GM13976 (cell line): ENCODE results near the gene NR4A3.

Experiments used
- DNase-seq: peaks from one replicate; pipeline ENCODE4 v3.0.0; 2012; ENCODE audit warnings: low spot score
- in situ Hi-C: fragments of 300-500 bp; cut with MboI; formaldehyde crosslinking; loops from one replicate; pipeline ENCODE4 v1.12.0; 2022; ENCODE audit warnings: low sequenced_read_pairs, mixed read lengths, inconsistent platforms; ENCODE audit not compliant: unreplicated experiment
- TF ChIP-seq, protein P1 (sequence below): IDR thresholded peaks from 2 replicates; pipeline ENCODE4 v1.5.1; 2012; ENCODE audit warnings: borderline replicate concordance, mild to moderate bottlenecking; ENCODE audit not compliant: insufficient read depth; ENCODE audit errors: extremely low read depth, missing control alignments, control extremely low read depth

NR4A3 gene

DNA sequence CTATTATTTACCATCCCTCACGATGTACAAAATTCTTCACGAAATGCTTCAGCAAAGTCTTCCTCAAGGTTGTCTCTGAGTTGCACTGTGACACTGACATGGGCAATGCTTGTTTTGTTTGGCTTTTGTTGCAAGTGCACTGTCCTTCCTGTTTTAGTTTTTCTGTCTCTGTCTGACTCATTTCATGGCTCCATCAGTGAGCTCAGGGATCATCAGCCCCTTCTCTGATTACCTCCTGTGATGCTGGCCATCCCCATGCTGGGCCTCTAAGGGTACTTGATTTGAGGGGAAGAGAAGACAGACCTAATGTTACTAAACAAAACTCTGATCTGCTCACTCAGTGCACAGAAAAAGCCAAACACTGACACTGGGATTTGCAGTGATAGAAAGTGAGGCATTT lies 47.2 kb downstream of the NR4A3 start:
- TF ChIP-seq, protein P1, sequence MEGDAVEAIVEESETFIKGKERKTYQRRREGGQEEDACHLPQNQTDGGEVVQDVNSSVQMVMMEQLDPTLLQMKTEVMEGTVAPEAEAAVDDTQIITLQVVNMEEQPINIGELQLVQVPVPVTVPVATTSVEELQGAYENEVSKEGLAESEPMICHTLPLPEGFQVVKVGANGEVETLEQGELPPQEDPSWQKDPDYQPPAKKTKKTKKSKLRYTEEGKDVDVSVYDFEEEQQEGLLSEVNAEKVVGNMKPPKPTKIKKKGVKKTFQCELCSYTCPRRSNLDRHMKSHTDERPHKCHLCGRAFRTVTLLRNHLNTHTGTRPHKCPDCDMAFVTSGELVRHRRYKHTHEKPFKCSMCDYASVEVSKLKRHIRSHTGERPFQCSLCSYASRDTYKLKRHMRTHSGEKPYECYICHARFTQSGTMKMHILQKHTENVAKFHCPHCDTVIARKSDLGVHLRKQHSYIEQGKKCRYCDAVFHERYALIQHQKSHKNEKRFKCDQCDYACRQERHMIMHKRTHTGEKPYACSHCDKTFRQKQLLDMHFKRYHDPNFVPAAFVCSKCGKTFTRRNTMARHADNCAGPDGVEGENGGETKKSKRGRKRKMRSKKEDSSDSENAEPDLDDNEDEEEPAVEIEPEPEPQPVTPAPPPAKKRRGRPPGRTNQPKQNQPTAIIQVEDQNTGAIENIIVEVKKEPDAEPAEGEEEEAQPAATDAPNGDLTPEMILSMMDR: no peak
- peak; percentile 13 for DNase-seq
- in situ Hi-C loops: no loop called here

DNA sequence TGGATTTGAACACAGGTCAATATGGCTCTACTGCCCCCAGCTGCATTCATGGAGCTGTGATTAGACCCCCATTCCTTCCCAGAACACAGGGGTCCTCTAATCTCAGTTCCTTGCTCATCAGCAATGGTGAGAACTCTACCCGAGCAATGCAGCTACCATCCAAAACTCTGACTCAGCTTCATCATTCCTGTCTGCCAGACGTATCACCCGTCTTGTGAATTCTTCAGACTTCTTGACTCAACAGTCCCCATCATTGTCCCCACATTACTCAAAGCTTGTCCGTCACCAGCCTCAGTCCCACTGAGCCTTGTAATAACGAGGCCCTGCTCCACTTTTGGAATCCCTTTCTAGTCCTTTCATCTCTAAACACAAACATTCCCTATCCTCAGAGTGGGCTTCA lies 48.4 kb downstream of the NR4A3 start:
- TF ChIP-seq, protein P1: no peak
- in situ Hi-C loops: no loop called here
- DNase-seq: no peak

DNA sequence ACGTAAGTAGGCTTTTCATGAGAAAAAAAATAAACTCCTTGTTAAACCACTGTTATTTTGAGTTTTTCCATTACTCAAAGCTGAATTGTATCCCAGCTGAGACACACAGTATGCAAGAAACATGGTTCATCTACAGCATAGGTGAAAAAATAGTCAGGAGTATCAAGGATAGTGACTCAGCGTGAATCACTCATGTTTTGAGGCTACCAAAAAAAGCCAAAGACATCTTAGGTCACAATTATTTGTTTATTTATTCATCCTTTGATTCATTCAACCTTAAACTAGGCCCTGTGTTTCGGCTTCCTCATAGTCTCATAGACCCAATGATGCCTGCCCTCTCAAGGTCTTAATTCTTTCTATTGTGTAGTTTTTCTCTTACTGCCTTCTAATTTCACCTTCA lies 51.8 kb downstream of the NR4A3 start:
- in situ Hi-C loops: no loop called here
- DNase-seq: no peak

DNA sequence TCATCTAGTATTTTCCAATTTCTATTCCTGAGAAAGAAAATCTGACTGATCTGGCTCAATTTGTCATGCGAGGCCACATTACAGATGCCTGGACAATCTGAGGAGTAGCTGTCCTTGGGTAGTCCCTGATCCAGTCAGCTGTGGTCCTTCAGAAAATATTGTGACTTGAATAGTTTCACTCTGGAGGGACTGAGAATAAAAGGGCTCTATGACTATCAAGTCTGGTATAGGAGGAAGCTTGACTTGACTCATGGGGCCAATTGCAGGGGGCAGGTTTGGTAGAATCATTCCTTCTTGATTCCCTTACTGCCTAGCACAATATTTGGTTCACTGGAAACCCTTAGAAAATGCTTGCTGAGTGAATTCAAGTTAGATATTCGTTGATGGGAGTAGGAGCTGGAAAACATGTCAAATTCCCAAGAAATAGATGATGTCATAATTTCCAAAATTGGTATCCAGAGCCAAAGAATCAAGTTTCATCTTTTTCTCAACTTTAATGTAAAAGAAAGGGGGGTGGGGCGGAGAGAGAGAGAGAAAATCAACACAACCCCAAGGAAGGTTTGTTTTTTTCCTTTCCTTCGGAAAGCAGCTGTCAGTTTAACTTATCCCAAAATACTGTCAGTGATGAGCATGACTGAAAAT lies 52.4 kb downstream of the NR4A3 start:
- TF ChIP-seq, protein P1: no peak
- in situ Hi-C loops: no loop called here
- DNase-seq: no peak

More for the DNA sequence above, 51.8 kb downstream of the NR4A3 start:
- TF ChIP-seq, protein P1: no peak

DNA sequence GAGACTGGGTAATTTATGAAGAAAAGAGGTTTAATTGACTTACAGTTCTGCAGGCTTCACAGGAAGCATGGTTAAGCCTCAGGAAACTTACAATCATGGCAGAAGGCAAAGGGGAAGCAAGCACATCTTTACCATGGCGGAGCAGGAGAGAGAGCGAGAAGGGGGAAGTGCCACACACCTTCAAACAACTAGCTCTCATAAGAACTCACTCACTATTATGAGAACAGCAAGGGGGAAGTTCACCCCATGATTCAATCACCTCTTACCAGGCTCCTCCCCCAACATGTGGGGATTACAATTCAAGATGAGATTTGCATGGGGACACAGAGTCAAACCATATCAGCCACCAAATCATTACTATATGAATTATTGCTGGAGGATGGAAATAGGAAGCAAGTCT lies 54.5 kb downstream of the NR4A3 start:
- TF ChIP-seq, protein P1: no peak
- in situ Hi-C loops: no loop called here
- DNase-seq: no peak

DNA sequence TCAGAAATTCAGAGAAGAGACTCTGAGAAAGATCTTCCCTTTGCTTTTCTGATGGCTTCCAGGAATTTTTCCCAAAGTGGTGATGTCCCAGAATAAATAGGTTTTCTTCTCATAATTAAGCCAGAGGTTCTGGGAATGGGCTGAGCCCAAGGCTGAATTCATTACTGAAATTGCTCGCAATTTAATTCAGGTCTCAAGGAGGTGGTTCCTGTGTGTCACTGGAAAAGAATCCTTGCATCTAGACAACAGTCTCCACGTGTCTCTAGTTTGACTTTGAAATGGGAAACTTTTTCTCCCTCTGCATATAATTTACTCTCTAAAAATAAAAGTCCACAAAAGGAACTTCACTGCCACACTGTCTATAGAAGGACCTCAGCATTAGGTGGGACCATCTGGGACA lies 57.0 kb downstream of the NR4A3 start:
- in situ Hi-C loops: no loop called here
- no peak for DNase-seq
- TF ChIP-seq, protein P1: no peak
